GM18526 (cell line): ENCODE results near the gene RASSF6.

Experiments used
- POLR2A ChIP-seq: IDR thresholded peaks from 3 replicates; pipeline ENCODE4 v1.6.1; 2011; ENCODE audit not compliant: insufficient read length; ENCODE audit errors: extremely low read depth

Gene RASSF6

GRCh38 chr4:73617256-73617655, 3.0 kb downstream of the RASSF6 start:
- no peak for TF ChIP-seq POLR2A

- no peak for TF ChIP-seq POLR2A
These were observed 4.6 kb downstream of the RASSF6 start for GRCh38 chr4:73615613-73616012.

GRCh38 chr4:73614311-73614867, 5.8 kb downstream of the RASSF6 start:
- TF ChIP-seq POLR2A, result no peak

DNA sequence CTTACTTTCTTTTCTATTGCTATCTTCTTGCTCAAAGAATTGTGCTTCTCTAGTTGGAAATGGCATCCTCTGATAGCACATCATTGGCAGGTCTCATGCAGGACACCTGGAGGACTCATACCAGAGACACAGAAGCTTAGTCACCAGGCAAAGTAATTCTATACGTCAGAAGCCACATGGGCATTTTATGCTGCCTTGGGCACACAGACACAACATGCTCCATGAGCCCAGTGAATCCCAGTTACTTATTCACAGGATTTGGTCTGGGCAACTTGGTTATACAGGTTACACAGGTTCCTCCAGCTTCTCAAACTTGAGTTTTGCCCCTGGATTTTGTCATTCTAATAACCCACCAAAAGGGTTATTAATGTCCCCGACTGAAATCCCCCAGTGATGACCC, 7.1 kb downstream of the RASSF6 start:
- no peak for TF ChIP-seq POLR2A

DNA sequence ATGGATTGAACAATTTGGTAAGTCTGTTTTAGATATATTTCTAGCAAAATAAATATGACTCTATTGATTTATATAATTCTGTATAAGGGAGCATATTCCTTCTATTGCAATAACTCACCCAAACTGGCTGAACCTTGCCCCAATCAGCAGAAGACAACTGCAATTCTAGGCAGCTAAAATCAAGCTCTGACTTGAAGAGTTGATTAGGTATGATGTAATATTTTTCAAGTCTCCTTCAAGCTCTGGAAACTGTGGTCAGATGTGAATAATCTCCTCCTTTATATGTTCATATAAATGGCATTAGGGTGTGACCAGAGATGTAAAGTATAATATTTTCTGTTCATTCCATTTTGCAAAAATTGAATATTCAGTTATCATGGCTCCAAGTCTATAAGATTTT, 8.2 kb downstream of the RASSF6 start:
- TF ChIP-seq POLR2A, result no peak

DNA sequence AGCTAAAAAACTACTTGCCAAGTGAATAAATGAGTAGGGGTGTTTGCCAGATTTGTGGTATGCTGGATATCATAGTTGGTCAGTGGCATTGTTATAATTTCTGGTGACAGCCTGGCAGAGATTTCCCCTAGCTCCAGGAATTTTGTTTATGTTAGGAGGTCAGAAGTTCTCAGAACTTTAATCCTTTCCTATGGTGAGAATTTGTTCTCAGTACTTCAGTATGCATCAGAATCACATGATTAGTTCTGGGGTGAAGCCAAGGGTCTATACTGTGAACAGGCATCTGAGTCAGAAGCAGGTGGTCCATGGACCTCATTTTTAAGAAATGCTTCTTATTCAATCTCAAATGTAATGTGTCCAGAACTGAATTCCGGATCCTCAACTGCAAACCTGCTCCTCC, 10.5 kb downstream of the RASSF6 start:
- TF ChIP-seq POLR2A, result no peak

DNA sequence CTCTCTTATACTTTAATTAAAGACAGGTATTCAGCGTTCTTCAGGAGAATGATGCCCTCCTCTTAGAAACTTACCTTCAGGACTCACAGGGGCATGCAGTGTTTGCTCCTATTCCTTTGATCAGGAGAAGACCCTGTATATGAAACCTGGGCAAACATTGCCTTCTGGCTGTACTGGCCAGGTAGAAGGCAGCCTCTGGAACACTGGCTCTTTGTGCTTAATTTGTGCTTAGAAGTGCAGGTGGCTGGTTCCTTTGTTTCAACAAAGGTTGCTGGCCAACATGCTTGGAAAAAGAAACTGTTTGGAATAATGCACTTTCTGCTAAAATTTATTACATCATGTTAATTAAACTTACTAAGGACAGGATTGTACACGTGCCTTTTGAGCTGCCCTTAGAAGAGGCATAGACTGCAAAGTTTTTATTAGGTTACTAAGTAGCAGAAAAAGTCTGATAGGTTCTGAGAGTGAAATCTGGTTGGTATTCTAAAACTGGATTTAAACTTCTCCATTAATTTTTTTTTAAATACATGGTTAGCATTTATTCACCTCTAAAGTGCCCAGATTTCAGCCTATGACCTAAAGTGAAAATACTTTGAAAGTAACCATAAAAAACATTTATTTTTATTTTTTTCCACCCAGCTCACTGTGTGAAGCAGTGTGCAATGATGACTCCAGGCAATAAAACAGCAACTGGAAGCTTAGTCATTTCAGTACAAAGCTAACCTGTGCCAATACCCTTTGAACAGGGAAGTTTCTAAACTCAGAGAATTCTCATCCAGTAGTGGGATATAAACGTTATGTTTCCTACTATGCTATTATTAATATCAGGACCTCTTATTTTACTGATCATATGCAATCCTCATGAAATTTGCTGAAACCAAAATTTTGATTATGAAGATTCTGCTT, 11.3 kb downstream of the RASSF6 start:
- no peak for TF ChIP-seq POLR2A

GRCh38 chr4:73607375-73608033, 12.7 kb downstream of the RASSF6 start:
- TF ChIP-seq POLR2A, result no peak

- TF ChIP-seq POLR2A, result no peak
These were observed 13.7 kb downstream of the RASSF6 start for GRCh38 chr4:73606465-73606974.

DNA sequence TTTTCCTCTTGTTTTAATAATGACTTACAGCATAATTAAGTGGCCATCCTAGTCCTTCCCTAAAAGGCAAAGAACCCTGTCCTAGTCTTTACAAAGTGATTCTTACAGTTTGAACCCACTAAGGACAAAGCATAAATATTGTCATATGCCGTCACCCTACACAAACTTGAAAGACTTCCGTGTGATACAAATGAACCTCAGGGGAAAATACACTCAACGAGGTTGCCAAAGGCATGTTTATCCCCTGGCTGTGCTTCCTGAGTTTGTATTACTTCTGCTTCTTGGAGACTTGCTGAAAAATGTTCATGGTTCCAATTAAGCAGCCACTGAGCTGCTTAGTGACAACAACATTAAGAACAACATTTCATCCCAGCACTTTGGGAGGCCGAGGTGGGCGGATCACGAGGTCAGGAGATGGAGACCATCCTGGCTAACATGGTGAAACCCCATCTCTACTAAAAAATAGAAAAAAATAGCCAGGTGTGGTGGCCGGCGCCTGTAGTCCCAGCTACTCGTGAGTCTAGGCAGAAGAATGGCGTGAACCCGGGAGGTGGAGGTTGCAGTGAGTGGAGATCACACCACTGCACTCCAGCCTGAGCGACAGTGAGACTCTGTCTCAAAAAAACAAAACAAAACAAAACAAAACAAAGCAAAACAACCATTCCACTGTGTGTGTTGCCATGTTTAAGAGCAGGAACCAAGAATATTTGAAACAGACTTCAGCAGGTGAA, 16.2 kb downstream of the RASSF6 start:
- no peak for TF ChIP-seq POLR2A

DNA sequence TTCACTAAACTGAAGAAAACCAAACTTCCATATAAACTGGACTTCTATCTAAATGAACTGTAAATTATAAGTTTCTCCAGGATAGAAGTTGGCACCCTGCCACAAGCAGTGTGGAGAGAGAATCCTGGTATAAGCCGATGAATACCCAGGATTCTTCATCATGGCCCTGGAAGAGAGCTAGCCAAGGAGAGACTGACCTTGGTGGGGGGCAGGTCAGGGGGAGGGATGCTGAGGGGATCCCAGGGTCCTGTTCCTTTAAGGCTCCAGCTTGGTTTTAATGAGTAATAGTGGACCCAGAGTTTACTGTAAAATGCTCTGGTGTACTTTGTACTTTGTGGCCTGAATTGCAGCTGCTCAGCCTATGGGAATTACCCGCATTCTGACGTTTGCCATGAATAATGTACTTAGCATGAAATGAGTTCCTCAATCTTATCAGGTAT, 16.9 kb downstream of the RASSF6 start:
- TF ChIP-seq POLR2A, result no peak

DNA sequence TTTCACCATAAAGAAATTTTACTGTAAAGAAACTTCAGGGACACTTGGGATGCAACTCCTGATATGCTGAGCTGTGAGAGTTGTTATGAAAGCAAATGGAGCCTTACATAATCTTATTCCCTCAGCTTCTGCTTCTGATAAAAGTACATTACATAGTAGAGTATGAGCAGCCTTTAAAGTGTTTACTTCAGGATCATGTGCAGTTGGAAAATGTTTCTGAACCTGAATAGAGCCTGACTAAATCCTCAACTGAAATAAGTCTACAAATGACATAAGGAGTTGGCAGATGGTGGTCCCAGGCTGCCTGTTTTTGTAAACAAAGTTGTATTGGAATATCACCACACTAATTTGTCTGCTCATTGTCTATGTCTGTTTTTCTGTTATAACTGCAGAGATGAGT, 19.3 kb downstream of the RASSF6 start:
- TF ChIP-seq POLR2A, result no peak

- TF ChIP-seq POLR2A, result no peak
These were observed 21.1 kb downstream of the RASSF6 start for GRCh38 chr4:73599182-73599581.

DNA sequence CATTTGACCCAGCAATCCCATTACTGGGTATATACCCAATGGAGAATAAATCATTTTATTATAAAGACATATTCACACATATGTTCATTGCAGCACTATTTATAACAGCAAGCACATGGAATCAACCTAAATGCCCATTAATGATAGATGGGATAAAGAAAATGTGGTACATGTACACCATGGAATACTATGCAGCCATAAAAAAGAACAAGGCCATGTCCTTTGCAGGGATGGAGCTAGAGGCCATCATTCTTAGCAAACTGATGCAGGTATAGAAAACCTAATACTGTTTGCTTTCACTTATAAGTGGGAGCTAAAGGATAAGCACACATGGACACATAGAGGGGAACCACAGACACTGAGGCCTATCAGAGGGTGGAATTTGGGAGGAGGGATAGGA, 22.6 kb downstream of the RASSF6 start:
- TF ChIP-seq POLR2A, result no peak

- no peak for TF ChIP-seq POLR2A
These were observed 24.2 kb downstream of the RASSF6 start for GRCh38 chr4:73596001-73596400.

DNA sequence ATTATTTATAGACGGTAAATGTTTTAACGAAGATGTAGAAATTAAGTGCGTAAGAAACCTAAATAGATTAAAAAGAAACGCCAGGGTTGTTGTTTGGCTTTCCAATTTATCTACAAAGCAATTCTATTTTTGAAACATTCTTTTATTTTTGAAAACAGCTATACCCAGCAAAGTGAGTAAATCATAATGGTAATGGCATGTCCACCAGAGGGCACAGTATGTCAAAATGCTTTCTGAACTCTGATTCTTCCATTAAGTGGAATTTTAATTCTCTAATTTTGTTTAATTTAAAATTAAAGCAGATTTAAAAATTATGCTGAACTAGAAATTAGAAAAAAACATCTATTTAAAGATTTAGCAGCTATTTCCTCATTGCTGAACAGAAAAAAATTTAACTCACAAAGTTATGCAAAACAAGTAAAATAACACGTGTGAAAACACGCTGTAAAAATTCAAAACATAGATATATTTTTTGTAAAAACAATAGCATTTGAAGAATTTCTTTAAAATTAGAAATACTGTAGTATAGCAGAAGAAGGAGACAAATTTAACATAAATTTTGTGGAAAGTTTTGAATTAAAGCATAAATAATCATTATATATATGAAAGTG, 26.5 kb downstream of the RASSF6 start:
- no peak for TF ChIP-seq POLR2A
